HG02678 (cell line): ENCODE data around the gene ANKRD6.

Source experiments
- ATAC-seq: cut with Tn5 transposase; IDR thresholded peaks from one replicate; pipeline ENCODE4 v1.9.1; 2021; ENCODE audit warnings: mild to moderate bottlenecking, moderate library complexity; ENCODE audit not compliant: unreplicated experiment

The ANKRD6 gene

DNA sequence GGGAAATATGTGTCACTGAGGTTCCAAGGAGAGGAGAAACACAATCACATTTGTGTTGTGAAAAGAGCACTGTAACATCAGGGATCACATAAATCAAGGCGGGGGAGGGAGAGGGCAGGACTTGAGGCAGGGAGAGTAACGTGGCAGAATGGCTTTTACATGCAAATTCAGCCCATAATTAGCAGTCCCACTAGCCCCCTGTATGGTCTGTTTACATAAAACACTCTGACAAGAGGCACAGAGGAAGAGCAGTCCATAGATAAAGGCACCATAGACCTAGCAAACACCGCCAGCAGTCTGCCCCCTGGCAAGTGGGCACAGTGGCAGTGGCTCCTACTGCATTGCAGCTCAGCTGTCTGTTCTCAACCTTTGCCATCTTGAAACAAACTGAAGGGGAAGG is 122.9 kb downstream of the ANKRD6 start:
- ATAC-seq = no peak

DNA sequence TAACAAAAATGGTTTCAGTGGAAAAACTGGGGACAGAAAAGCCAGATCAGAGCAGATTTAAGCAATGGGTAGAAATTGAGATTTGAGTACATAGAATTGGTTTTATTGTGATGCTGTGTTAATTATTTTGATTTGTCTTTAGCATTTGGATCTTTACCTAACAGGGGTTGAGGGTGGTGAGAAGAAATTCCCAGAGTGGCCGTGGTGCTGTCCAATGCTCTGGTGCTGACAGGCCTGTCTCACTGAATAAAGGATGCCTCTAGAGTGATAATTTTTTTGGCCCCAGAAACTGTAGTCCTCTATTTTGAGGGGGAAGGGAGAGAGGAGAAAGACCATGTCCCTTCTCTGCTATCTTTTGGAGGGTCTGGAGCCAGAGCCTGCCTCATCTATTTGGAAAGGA is 126.5 kb downstream of the ANKRD6 start:
- no peak for ATAC-seq

DNA sequence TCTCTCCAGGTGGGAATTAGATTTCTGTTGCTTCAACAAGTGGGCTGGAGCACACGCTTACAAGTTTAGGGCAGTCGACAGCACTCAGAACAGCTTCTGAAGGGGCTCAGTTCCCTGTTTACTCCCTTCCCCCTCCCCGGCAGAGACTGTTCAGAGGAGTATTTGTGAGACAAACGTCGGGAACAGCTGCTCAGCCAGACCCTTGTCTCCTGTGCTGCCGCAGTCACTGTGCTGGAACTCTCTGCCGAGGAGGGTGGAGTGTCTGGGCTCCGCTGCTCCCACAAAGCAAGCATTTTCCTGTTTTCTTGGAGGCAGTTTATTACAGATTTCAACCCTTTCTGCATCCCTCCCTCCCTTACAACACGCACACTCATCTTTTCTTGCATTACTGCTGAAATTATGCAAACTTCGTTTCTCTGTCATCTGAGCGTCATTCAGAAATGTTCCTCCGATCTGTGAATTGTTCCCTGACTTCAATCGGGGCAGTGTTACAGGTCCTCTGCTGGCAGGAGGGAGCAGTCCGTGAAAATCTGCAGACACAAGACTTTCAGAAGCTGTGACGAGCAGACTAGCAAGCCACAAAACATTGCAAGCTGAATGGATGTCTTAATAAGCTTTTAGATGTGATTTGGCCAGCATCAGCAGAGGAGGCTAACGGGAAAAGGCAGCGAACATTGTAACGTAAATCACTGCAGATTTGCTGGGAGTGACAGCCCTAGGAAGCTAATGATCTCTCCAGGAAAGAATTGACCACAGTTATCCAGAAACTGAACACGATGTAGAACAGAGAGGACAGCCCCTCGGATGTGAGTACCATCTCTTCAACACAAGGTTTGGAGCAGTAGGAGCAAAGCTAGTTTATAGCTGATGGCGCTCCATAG is 129.4 kb downstream of the ANKRD6 start:
- no peak for ATAC-seq

DNA sequence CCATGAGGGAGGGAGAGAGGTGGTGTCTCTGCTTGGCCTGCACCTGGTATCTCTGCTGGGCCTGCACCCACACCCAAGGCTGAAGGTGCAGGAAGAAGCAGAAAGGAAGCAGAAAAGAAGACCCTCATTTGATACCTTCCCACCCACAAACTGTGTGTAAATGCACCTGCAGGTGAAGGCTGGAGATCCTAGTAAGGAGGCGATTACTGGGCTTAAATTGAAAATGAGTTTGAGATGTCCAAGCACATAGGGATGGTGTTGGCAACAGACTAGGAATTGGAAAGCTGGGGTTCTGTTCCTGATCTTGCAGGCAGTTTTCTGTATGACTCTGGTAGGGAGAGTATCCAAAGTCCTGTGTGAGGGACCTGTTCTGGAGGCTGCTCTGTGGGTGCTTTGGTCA is 130.9 kb downstream of the ANKRD6 start:
- ATAC-seq = no peak

DNA sequence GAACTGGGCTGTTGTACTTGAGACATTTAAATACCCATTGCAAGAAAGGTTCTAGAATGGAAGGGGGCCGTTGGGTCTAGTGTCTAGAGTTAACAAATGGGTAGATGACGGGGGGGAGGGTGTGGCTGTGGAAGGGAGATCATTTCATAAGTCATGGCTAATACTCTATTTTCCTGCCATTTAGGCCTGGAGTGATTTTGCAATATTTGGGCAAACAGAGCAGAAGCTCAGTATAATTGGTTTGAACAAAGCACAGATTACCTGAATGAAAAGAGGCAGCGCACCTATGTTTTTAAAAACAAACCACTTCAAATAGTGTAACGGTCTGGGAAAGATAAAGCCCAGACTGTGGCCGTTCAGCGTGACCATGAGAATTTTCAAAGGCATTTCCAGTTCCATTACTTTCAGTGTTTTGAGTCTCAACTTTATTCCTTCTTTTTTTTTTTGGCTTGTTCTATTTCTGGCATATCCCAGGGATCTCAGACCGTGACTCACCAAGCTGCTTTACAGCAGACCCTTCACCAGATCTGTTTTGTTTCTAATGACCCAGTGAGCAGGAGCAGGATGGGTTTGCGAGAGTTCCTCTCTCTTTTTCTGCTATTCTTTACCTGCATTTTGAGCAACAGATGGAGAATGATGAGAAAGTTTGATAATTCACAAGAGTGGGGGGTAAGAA is 131.9 kb downstream of the ANKRD6 start:
- ATAC-seq = no peak

DNA sequence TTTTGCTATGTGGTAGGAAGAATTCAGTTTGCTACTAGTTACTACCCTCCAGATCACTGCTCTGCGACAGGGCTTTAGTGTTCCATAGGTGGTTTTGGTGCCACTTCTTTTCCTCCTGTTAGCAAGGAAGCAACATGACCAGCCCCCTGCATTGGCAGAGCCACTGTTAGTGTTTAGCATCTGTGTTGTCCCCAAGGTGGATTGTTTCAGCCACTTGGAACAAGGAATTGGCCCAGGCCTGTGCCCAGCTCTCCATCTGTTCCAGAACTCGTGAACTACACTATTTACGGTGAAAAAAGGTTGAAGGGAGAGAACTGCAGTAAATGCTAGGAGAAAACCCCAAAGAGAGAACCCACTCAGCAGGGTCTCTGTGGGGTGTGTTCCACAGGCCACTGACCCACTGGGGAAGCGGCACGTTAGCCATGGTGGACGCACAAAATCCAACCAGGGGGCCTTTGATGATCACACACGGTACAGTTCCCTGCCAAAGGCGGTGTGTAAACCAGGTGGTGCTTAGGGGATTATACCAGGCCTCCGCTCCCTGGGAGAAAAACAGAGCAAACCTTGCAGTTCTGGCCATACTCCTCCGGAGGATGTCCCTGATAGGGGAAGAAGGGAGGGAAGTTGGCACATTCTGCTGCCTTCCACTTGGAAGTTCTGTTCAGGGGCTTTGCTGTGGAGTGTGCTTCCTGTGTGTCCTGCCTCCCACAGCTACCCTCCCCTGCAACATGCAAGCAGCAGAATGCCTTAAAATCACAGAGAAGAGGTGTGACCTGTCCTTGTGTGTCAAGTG is 133.3 kb downstream of the ANKRD6 start:
- no peak for ATAC-seq

DNA sequence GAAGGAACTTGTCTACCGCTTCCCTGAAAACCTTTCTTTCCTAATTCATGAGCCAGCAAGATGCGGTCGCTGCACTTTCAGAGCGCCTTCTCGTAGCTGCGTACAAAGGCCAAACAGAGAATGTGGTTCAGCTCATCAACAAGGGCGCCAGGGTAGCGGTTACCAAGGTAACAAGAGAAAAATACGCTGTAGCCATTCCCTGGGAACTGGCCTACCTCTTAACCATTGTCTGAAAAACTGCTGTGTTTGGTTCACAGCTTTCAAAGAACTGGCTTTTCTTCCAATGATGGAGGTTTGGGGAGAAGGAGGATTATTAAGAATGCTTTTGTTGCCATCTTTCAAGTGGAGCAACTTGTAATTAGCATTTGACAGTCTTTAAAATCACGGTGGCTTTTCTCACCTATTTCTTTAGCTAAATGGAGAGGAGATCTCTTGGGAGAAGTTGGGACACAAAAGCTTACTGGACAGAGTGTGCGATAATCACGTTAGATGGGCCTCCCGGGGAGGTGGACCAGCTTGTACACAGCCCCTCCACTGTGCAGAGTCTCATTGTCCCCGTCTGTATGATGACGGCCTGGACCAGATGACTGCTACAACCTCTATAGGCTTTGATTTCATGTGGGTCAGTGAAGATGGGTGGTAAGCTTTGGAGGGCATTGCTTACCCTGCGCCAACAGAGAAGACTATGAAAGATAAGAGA is 134.1 kb downstream of the ANKRD6 start:
- ATAC-seq = no peak

DNA sequence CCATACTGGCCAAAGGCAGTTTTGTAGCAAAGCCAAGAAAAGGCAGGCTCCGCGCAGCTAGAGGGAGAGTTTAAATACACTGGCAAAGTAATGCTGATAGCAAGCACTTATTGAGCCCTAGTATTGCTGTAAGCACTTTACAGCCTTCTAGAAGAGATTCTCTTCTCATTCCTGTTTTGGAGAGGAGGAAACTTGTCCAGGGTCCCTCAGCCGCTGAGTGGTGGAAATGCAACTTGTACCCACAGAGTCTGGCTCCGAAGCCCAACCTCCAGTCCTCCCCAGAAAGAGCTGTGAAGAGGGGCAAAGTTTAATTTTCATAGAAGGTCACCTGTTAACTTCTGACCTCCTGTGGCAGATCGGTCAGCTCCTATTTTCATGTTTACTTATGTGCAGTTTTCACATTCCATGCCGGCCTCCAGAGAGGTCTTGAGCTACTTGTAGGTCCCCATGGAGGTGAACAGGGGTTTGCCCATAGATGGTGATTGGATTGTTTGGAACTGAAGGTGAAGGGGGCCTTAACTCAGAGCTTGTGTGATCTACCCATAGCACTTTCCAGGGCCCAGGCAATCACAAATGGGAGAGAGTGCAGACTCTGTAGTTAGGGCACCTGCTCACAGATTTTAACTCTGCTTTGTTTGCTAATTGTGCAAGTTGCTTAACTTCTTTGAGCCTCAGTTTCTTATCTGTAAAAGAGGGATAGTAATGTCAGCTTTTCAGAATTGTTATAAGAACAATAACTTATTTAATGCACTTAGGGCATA is 134.9 kb downstream of the ANKRD6 start:
- no peak for ATAC-seq

DNA sequence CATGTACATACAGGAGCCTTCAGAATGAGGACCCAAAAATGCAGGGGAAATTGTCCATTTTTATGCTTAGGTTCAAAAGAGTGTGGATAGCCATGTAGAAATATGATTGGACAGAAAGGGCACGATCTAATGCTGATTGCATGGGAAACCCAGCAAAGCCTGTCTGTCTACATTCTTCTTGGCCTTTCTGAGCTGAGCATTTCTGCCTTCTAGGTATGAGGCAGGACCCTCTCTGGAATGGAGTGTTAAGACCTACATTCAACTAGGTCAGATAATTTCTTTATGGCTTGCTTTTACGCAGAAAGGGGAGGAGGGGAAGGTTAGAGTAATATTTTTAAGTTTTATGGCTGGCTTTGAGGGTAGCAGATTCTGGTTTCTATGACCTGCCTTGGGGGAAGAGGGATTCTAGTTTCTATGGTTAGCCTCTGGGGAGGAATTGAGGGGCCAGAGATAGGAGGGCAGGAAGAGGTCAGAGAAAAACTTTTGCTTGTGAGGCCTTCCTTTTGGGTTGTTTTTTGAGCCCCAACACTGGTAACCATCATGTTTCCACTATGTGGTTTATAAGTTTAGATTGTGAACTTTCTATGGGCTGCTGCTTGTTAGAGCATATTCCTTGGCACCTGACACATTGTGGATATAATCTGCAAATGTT is 142.1 kb downstream of the ANKRD6 start:
- no peak for ATAC-seq

DNA sequence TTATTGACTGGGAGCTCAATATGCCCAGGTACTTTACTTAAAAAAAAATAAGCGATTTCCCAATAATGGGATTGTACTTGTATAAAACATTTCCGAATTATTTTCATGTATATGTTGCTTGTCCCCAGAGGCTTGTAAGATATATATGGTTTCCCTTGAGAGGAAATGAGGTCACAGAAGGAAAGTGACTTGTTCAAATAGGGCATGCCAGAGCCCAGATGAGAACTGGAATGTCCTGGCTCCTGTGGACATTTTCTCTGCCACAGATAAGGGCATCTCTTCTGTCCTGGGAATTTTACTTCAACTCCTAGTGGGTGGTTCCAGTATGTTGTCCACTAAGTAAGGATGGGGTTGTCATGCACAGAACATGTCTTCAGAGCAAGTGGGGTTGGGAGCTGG is 142.6 kb downstream of the ANKRD6 start:
- no peak for ATAC-seq

DNA sequence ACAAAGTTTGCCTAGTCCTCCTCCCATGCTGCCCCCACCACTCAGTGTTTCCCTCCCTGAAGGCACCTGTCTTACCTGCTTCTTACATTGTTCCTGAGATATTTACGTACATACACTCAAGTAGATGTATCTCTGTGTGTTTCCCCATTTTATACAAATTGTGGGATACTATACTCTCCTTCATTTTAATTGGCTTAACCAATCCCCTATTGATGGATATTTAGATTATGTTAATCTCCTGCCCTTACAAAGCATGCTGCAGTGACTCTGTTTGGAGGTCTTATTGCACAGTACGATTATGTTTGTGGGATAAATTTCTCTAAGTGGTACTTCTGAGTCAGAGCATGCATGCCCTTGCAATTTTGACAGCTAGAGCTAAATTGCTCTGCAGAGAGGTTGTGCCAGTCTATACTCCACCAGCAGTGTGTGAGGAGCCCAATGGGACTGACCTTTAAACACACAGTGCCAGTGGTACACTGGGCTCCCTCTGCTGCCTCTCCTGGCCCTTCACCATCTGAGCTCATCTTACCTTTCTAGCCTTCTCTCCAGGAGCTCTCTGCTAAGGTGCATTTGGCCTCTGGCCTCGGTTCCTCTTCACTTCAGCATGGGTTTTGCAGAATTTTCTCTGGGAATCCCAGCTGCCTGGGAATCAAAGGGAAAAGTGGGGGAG is 148.2 kb downstream of the ANKRD6 start:
- no peak for ATAC-seq

DNA sequence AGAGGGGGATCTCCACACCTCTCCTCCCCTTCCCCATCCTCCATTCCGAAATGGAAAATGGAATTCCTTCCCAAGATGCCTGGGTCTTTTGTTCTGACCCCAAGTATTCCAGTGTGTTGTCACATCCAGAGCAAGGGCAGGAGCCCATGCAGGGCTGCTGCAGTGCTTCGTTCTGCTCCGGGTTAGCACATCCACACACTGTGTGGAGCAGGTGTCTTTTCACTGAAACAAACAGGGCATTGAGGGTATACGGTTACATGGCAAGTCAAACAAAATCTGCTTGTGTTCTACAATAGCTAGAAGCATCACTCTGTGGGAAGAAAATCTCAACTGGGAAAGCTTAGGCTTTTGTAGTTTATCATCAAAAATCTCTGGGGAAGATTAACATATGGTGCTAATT is 148.7 kb downstream of the ANKRD6 start:
- ATAC-seq = no peak

DNA sequence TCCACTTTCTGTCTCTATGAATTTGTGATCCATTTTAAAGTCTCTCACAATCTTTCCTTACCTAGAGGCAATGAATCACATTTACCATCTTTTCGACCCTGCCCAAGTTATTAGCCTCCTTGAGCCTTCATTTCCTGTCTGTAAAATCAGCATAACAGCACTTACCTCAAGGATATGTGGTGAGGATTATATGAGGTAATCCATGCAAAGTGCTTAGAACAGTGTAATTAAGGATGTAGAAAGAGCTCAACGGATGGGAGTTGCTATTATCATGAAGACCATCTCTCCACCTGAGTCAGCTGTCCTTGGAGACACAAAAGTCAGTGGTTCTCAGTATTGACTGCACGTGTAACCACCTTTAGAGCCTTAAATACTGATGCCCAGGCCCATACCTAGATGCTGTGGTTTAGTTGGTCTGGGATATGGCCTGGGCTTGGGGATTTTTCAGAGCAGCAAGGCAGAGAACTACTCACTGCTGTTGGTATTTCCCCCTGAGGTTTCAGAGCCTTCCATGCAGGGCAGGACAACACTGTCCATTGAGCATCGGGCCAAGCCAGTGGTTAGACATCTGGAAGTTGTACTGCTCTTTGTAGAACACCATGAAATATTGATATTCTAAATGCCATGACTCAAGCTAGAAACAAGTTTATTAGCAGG is 149.8 kb downstream of the ANKRD6 start:
- ATAC-seq = no peak

DNA sequence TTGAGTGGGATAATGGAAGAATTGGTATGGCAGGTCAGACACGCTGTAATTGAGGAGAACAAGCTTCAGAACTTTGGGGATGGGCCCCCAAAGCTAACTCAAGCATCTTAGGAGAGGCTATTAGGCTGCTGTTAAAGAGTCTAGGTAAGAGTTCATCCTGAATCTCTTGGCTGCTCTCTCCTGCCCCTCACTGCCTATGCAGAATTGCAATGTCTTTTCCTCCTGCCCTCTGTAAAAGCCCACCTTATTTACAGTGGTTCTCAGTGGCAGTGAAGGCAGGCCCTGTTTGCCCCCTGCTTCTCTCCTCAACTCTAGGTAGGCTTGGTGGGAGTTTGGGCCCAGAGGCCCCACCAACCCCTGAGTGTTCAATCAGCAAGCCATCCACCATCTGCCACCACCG is 150.6 kb downstream of the ANKRD6 start:
- ATAC-seq = no peak

DNA sequence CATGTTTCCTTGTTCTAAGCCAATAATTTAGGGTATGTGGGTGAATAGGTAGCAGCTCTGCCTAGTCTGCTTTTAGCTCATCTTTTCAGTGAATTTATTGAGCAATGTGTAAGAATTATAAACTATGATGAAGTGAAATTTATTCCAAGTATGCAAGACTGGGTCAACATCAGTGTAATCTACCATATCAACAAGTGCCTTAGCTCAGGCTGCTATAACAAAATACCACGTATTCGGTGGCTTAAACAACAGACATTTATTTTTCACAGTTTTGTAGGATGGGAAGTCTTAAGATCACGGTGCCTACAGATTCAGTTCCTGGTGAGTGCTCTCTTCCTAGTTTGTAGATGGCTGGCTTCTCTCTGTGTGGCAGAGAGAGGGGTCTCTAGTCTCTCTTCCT is 151.6 kb downstream of the ANKRD6 start:
- ATAC-seq = no peak

DNA sequence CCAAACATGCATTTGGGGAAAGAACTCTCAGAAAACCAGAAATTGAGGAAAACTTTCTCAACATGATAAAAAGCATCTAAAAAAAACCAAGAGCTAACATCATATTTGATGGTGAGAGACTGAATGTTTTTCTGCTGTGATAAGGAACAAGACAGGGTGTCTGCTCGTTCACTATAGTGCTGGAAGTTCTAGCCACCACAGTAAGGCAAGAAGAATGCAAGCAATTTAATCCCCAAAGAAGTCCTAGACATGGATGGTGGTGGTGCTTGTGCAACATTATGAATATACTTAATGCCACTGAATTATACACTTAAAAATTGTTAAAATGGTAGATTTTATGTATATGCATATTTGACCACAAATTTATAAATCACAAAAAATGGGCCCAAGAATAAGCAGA is 152.2 kb downstream of the ANKRD6 start:
- ATAC-seq = no peak

DNA sequence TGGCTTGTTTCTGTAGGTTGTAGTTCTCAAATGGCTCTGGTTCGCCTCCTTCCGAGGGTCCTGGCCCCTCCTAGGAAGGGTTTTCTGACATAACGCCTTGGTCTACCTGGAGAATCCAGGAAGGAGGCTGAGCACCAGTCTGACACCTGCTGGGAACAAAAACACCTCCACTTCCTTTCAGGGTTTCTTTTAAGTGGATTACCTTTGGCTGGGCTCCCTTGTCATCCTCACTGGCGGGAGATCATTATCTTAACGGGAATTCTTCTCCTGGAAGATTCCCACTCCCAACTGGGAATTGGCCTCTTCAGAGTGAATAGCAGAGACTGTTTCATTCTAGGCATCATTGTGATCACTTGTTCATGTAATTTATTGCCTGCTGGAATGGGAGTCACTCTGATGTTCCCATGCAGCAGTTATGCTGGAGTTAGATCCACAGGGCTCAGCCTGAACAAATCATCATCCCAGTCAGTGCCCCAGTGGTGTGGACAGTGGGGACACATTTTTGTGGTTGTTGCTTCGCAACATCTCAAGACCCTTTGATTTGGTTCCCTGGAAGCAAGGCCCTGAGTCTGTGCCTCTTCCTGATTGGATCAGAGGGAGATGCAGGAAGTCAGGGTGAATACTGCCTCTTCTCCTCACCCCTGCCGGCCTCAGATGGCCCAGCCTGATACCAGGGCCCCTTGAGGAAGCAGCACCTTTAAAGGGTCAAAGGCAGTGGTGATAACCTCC is 156.5 kb downstream of the ANKRD6 start:
- ATAC-seq = no peak

DNA sequence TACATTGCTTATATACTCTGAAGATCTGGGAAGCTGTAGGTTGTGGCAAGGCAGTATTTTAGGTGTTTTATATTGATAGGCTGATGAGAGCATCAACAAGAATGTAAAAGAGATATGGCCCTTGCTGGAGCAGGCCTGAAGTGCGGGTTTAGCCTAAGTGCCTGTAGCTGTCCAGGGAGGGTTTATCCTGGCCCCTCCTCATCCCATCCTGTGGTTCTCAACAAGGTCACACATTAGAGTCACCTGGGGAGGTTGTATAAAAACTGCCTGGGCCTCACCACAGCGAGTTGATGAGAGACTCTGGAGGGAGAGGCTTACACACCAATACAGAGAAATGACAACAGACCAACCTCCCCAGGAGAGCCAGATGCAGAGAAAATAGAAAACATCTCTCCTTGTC is 157.2 kb downstream of the ANKRD6 start:
- no peak for ATAC-seq
